Retinal pigment epithelial cell (primary cell): ENCODE measurements around the gene NSD1.
"Not testable (repeated sequence)": the region's sequence is repeated elsewhere in the genome, so short reads cannot be mapped to it uniquely, and the experiment has no call there.

Experiments
- DNase-seq: peaks from one replicate; pipeline ENCODE4 v3.0.0-alpha.2; 2010; ENCODE audit warnings: low read depth
- H3K4me3 ChIP-seq: 2 replicates; pipeline ENCODE4 v1.5.1; 2011; ENCODE audit warnings: mild to moderate bottlenecking, low read length, control low read depth, moderate library complexity
- TF ChIP-seq, protein P1 (sequence below): conservative IDR thresholded peaks from 2 replicates; pipeline ENCODE4 v1.5.1; 2011; ENCODE audit warnings: low read depth, low read length, control low read depth, inconsistent platforms

The NSD1 gene

DNA sequence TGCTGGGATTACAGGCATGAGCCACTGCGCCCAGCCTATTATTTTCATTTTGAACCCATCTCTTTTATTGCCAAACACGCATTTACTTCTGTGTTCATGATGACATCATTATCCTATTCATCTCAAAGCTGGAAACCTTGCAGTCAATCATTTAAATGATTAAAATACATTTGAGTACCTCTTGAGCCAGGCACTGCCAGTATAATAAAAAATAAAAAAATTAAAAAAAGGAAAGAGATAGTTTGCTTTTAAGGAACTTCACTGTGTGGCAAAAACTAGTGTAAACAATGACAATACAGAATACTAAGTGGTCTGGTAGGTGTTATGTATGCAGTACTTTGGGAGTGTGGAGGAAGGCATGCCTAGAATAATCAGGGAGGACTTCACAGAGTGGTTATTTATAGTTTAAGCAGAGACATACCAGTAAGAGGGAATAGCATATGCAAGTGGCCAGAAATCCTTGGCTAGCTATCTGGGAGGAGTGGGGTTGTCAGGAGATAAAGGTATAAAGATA lies 8.6 kb downstream of the NSD1 start:
- TF ChIP-seq, protein P1, sequence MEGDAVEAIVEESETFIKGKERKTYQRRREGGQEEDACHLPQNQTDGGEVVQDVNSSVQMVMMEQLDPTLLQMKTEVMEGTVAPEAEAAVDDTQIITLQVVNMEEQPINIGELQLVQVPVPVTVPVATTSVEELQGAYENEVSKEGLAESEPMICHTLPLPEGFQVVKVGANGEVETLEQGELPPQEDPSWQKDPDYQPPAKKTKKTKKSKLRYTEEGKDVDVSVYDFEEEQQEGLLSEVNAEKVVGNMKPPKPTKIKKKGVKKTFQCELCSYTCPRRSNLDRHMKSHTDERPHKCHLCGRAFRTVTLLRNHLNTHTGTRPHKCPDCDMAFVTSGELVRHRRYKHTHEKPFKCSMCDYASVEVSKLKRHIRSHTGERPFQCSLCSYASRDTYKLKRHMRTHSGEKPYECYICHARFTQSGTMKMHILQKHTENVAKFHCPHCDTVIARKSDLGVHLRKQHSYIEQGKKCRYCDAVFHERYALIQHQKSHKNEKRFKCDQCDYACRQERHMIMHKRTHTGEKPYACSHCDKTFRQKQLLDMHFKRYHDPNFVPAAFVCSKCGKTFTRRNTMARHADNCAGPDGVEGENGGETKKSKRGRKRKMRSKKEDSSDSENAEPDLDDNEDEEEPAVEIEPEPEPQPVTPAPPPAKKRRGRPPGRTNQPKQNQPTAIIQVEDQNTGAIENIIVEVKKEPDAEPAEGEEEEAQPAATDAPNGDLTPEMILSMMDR = no peak
- no peak overlapping the region for H3K4me3 ChIP-seq

DNA sequence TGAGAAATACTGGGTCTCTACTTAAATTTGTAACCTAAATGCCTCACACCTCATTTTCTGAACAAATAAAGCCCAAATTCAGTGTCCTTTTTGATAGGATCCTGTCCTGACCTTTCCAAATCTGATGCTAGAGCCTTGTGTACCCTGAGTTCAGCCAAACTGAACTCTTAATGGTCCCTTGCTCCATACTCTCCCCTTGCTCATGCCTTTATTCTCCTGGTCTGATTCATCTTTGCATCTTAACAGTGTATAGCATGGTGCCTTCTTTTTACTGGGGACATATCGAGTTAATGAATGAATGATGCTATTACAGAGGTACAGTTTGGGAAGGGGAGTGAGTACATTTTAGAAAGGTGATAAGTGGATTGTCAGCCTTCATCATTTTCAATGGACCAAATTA lies 9.2 kb downstream of the NSD1 start:
- no peak for DNase-seq
- TF ChIP-seq, protein P1 = no peak
- H3K4me3 ChIP-seq = no peak overlapping the region

More for the DNA sequence above, 8.6 kb downstream of the NSD1 start:
- DNase-seq = no peak

DNA sequence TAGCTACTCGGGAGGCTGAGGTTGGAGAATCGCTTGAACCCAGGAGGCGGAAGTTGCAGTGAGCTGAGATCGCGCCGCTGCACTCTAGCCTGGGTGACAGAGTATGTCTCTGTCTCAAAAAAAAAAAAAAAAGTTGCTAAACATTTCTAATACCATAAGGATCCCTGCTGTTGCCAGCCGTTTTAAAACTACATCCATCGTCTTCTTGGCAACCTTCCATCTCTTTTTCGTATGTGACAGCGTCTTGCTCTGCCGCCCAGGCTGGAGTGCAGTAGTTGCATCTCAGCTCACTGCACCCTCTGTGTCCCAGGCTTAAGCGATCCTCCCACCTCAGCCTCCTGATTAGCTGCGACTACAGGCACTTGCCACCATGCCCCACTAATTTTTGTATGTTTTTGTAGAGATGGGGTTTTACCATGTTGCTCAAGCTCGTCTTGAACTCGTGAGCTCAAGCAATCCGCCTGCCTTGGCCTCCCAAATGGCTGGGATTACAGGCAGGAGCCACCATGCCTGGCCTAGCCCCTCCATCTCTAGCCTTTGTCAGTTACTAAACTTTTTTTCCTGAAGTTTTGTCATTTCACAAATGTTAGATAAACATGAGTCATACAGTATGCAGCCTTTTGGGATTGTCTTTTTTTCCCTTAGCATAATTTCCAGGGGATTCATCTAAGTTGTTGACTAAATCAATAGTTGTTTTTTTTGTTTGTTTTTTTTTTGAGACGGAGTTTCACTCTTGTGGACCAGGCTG lies 13.5 kb downstream of the NSD1 start:
- TF ChIP-seq, protein P1 = no peak
- DNase-seq = no peak
- no peak overlapping the region for H3K4me3 ChIP-seq

DNA sequence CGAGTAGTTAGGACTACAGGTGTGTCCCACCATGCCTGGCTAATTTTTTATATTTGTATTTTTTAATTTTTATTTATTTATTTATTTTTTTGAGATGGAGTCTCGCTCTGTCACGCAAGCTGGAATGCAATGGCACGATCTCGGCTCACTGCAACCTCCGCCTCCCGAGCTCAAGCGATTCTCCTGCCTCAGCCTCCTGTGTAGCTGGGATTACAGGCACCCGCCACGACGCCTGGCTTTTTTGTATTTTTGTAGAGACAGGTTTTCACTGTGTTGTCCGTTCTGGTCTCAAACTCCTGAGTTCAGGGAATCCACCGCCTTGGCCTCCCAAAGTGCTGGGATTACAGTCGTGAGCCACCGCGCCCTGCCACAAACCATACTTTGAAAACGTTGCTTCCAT lies 16.5 kb downstream of the NSD1 start:
- not testable (repeated sequence) for DNase-seq, H3K4me3 ChIP-seq

DNA sequence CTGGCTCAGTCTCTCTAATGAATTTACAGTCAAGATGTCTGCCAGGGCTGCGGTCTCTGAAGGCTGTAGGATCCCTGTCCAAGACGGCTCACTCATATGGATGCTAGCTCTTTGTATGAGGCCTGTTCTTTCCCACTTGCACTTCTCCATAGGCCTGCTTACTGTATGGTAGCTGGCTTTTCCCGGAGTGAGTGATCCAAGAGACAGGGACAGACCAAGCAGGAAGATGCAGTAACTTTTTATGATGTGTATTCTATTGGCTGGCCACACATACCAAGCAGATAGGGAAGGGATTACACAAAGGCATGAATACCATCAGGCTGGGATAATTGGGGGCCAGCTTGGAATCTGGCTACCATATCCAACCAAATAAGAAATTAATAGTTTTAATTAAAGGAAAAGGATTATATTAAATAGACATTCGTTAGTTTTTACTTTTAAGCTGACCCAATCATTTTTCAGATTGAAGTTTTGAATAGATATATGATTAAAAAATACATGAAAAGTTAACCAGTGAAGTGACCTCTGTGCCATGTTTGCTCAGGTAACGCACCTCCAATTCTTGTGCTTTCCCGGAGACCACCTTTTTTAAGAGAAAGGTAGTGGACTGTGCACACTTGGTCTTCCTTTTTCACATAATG lies 20.6 kb downstream of the NSD1 start:
- no peak overlapping the region for H3K4me3 ChIP-seq
- TF ChIP-seq, protein P1 = no peak
- DNase-seq = no peak

DNA sequence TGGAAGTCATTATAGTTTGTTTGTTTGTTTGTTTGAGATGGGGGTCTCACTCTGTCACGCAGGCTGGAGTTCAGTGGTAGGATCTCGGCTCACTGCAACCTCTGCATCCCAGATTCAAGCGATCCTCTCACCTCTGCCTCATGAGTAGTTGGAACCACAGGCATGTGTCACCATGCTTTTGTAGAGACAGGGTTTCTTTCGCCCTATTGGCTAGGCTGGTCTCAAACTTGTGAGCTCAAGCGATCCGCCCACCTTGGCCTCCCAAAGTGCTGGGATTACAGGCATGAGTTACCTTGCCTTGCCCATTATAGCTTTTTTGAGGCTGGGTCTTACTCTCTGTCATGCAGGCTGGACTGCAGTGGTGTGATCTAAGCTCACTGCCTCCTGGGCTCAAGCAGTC lies 28.8 kb downstream of the NSD1 start:
- H3K4me3 ChIP-seq = no peak overlapping the region
- TF ChIP-seq, protein P1 = no peak
- no peak for DNase-seq

DNA sequence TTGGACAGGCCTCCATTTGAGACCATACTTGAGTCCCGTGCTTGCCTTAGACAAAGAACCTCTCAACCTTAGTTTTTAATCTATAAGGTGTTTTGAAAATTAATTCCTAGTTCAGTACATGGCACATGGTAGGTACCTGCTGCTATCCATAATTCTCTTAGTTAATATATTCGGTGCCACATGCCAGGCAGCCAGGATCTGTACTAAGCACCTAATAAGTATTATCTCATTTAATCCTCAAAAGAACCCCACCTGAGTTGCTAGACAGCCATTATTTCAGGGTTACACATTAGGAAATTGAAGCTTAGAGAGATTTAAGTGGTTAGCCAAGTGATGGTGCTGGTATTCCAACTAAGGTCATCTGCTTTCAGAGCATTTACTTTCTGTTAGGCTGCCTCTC lies 29.9 kb downstream of the NSD1 start:
- DNase-seq = no peak
- TF ChIP-seq, protein P1 = no peak
- H3K4me3 ChIP-seq = no peak overlapping the region
